H9 (cell line): ENCODE data around the gene LRP10. TPM values are rescaled to one million over a fixed set of nuclear protein-coding genes. Genes with fewer than 3 reads are reported as not detected.
A peak's percentile ranks its signal among the peaks of the same experiment; 100 is the strongest.

ENCODE experiments used
- DNase-seq: peaks from one replicate; pipeline ENCODE4 v3.0.0-alpha.2; 2017
- H2AFZ ChIP-seq: one replicate; pipeline ENCODE4 v1.6.1; 2013; ENCODE audit warnings: mild to moderate bottlenecking, low read length, control low read depth, moderate library complexity
- H2AK5ac ChIP-seq: 2 replicates; pipeline ENCODE4 v1.6.1; 2013; ENCODE audit warnings: low read length, control low read depth, mixed read lengths; ENCODE audit not compliant: insufficient read length
- H2BK120ac ChIP-seq: one replicate; pipeline ENCODE4 v1.6.1; 2013; ENCODE audit warnings: low read depth, mild to moderate bottlenecking, low read length, control low read depth, inconsistent platforms; ENCODE audit not compliant: poor library complexity, severe bottlenecking
- H2BK12ac ChIP-seq: 2 replicates; pipeline ENCODE4 v1.6.1; 2013; ENCODE audit warnings: low read length, control low read depth, mixed read lengths, low read depth; ENCODE audit not compliant: insufficient read length
- H2BK15ac ChIP-seq: 2 replicates; pipeline ENCODE4 v1.6.1; 2013; ENCODE audit warnings: low read depth, low read length, control low read depth
- H2BK20ac ChIP-seq: one replicate; pipeline ENCODE4 v1.6.1; 2013; ENCODE audit warnings: low read depth, mild to moderate bottlenecking, low read length, control low read depth, inconsistent platforms; ENCODE audit not compliant: poor library complexity, severe bottlenecking
- H2BK5ac ChIP-seq: 2 replicates; pipeline ENCODE4 v1.6.1; 2013; ENCODE audit warnings: low read length, control low read depth, mixed read lengths; ENCODE audit not compliant: insufficient read length
- H3K14ac ChIP-seq: 2 replicates; pipeline ENCODE4 v1.6.1; 2013; ENCODE audit warnings: low read length, control low read depth; ENCODE audit not compliant: insufficient read depth
- H3K18ac ChIP-seq: 2 replicates; pipeline ENCODE4 v1.6.1; 2013; ENCODE audit warnings: low read depth, mild to moderate bottlenecking, mixed read lengths, low read length, control low read depth; ENCODE audit not compliant: insufficient read length
- H3K23ac ChIP-seq: 2 replicates; pipeline ENCODE4 v1.6.1; 2013; ENCODE audit warnings: low read length, control low read depth, mixed read lengths, low read depth; ENCODE audit not compliant: insufficient read length
- H3K23me2 ChIP-seq: 2 replicates; pipeline ENCODE4 v1.6.1; 2013; ENCODE audit warnings: low read depth, mild to moderate bottlenecking, mixed read lengths, low read length, control low read depth; ENCODE audit not compliant: insufficient read length, poor library complexity, severe bottlenecking
- H3K27ac ChIP-seq: 2 replicates; pipeline ENCODE4 v1.5.1; 2013; ENCODE audit warnings: low read length, control low read depth, mixed read lengths, low read depth; ENCODE audit not compliant: insufficient read length
- H3K27me3 ChIP-seq: 2 replicates; pipeline ENCODE4 v1.6.1; 2013; ENCODE audit warnings: low read length, control low read depth, inconsistent platforms; ENCODE audit not compliant: insufficient read depth
- H3K4ac ChIP-seq: 2 replicates; pipeline ENCODE4 v1.6.1; 2013; ENCODE audit warnings: low read depth, mild to moderate bottlenecking, control low read depth, inconsistent platforms, low read length, moderate library complexity
- H3K4me1 ChIP-seq: 2 replicates; pipeline ENCODE4 v1.6.1; 2013; ENCODE audit warnings: low read length, control low read depth, inconsistent platforms; ENCODE audit not compliant: insufficient read depth
- H3K4me2 ChIP-seq: 2 replicates; pipeline ENCODE4 v1.6.1; 2013; ENCODE audit warnings: low read length, control low read depth, mixed read lengths; ENCODE audit not compliant: insufficient read length, insufficient read depth
- H3K56ac ChIP-seq: 2 replicates; pipeline ENCODE4 v1.6.1; 2013; ENCODE audit warnings: low read depth, mild to moderate bottlenecking, mixed read lengths, low read length, control low read depth; ENCODE audit not compliant: insufficient read length
- H3K79me1 ChIP-seq: 2 replicates; pipeline ENCODE4 v1.6.1; 2013; ENCODE audit warnings: low read depth, mild to moderate bottlenecking, moderate library complexity, low read length, control low read depth, inconsistent platforms; ENCODE audit not compliant: insufficient read depth, poor library complexity, severe bottlenecking
- H3K79me2 ChIP-seq: 2 replicates; pipeline ENCODE4 v1.6.1; 2013; ENCODE audit warnings: low read length, control low read depth, inconsistent platforms; ENCODE audit not compliant: insufficient read depth
- H3K9ac ChIP-seq: 2 replicates; pipeline ENCODE4 v1.6.1; 2013; ENCODE audit warnings: low read length, control low read depth, mixed read lengths; ENCODE audit not compliant: insufficient read length; ENCODE audit errors: extremely low read depth
- H3K9me3 ChIP-seq: one replicate; pipeline ENCODE4 v1.6.1; 2013; ENCODE audit warnings: low read depth, low read length, inconsistent platforms; ENCODE audit not compliant: control insufficient read depth
- H3T11ph ChIP-seq: one replicate; pipeline ENCODE4 v1.6.1; 2013; ENCODE audit warnings: mild to moderate bottlenecking, low read length, control low read depth, inconsistent platforms
- H4K20me1 ChIP-seq: one replicate; pipeline ENCODE4 v1.6.1; 2013; ENCODE audit not compliant: control insufficient read depth, insufficient read length, insufficient read depth
- H4K5ac ChIP-seq: 2 replicates; pipeline ENCODE4 v1.6.1; 2013; ENCODE audit warnings: low read depth, mild to moderate bottlenecking, mixed read lengths, low read length, control low read depth; ENCODE audit not compliant: insufficient read length
- H4K8ac ChIP-seq: replicated peaks from 2 replicates; pipeline ENCODE4 v1.6.1; 2013; ENCODE audit warnings: low read length, control low read depth, mixed read lengths, low read depth; ENCODE audit not compliant: insufficient read length
- H4K91ac ChIP-seq: 2 replicates; pipeline ENCODE4 v1.6.1; 2013; ENCODE audit warnings: low read depth, mild to moderate bottlenecking, moderate library complexity, mixed read lengths, low read length, control low read depth; ENCODE audit not compliant: insufficient read length
- H3K27ac Mint-ChIP-seq, 3 experiments: 2 replicates in 2 of 3; 3 replicates in 1 of 3; pipeline ENCODE4 v1.8.0; 2020 to 2021; ENCODE audit warnings: mixed read lengths in 3 of 3, mild to moderate bottlenecking in 1 of 3, moderate library complexity in 1 of 3
- H3K27me3 Mint-ChIP-seq: 2 replicates; pipeline ENCODE4 v1.8.0; 2021; ENCODE audit warnings: low read depth, mild to moderate bottlenecking, moderate library complexity, mixed read lengths
- H3K36me3 Mint-ChIP-seq, 3 experiments: 2 replicates in 2 of 3; 3 replicates in 1 of 3; pipeline ENCODE4 v1.8.0; 2020 to 2021; ENCODE audit warnings: low read depth in 3 of 3, mixed read lengths in 3 of 3; ENCODE audit not compliant: insufficient read depth in 1 of 3
- H3K4me1 Mint-ChIP-seq, 2 experiments: 2 replicates each; pipeline ENCODE4 v1.8.0; 2020; ENCODE audit warnings: mixed read lengths in 2 of 2
- H3K4me3 Mint-ChIP-seq, 2 experiments: 2 replicates in 1 of 2; 3 replicates in 1 of 2; pipeline ENCODE4 v1.8.0; 2020 to 2021; ENCODE audit warnings: mild to moderate bottlenecking in 2 of 2, mixed read lengths in 2 of 2, moderate library complexity in 1 of 2
- H3K9me3 Mint-ChIP-seq, 2 experiments: 2 replicates in 1 of 2; 3 replicates in 1 of 2; pipeline ENCODE4 v1.8.0; 2020; ENCODE audit warnings: mild to moderate bottlenecking in 2 of 2, mixed read lengths in 2 of 2, moderate library complexity in 1 of 2
- CTCF ChIP-seq: fragments of 200-600 bp; sonication (generic); conservative IDR thresholded peaks from 3 replicates; pipeline ENCODE4 v1.8.0; 2021; ENCODE audit warnings: antibody characterized with exemption, mild to moderate bottlenecking
- WGBS: extraction: QIAGEN DNeasy Blood & Tissue Kit; methylation state at CpG from one replicate; pipeline ENCODE4 v1.1.7; 2013; ENCODE audit warnings: missing lambda C conversion rate, low lambda C conversion rate, mixed read lengths; ENCODE audit not compliant: insufficient read length; ENCODE audit errors: extremely low coverage; 5-methylcytosine and 5-hydroxymethylcytosine counted together
- total RNA-seq: library from RNA; stranded (reverse); gene quantifications from 2 replicates; pipeline ENCODE4 v1.2.1, GENCODE V29; 2021

LRP10 gene
- total RNA-seq, 1 experiment from 2014 or later: 13.3 TPM

GRCh38 chr14:22837750-22838538 lies 33.6 kb upstream of the LRP10 start:
- H3K56ac ChIP-seq: no peak overlapping the region
- no peak overlapping the region for H4K8ac ChIP-seq
- H4K91ac ChIP-seq: no peak overlapping the region
- Mint-ChIP-seq H3K27me3 (no peaks in the 10 kb centered on the region), H3K36me3 (peaks cover 17 to 47% (median 31%) of the 10 kb centered on the region in 3 experiments; a peak in 6 of 7 replicates), H3K27ac (peak overlapping the region; percentile 24 to 90 (median 87); a peak in 2 of 7 replicates), H3K9me3 (no peaks in the 10 kb centered on the region), H3K4me1 (peaks cover 28 to 32% of the 10 kb centered on the region in 2 experiments), H3K4me3 (peak overlapping the region; percentile 95 to 99)
- H3T11ph ChIP-seq: no peak overlapping the region
- H2BK5ac ChIP-seq: no peak overlapping the region
- no peaks in the 10 kb centered on the region for H3K9me3 ChIP-seq
- H3K79me1 ChIP-seq: no peaks in the 10 kb centered on the region
- no peak overlapping the region for H3K27ac ChIP-seq
- no peak for TF ChIP-seq CTCF
- no peaks in the 10 kb centered on the region; the same call in 1 of the 2 replicates for H3K79me2 ChIP-seq
- no peaks in the 10 kb centered on the region for H4K20me1 ChIP-seq
- WGBS: no CpG with 5 or more reads among the region's 25 CpGs
- H2BK15ac ChIP-seq: no peak overlapping the region
- no peak overlapping the region for H2BK120ac ChIP-seq
- no peak overlapping the region for H4K5ac ChIP-seq
- no peak overlapping the region for H3K18ac ChIP-seq
- H3K9ac ChIP-seq: peak overlapping the region; percentile 87
- H2AK5ac ChIP-seq: no peak overlapping the region
- H3K4me1 ChIP-seq: peaks cover 9% of the 10 kb centered on the region; the same call in 1 of the 2 replicates
- H2BK12ac ChIP-seq: no peak overlapping the region
- no peak overlapping the region for H2BK20ac ChIP-seq
- H3K23me2 ChIP-seq: peaks cover 14% of the 10 kb centered on the region
- H3K4me2 ChIP-seq: peak overlapping the region; percentile 81
- H3K14ac ChIP-seq: peak overlapping the region; percentile 16; the same call in 1 of the 2 replicates
- H2AFZ ChIP-seq: no peak overlapping the region
- H3K4ac ChIP-seq: no peak overlapping the region
- DNase-seq: no peak
- no peaks in the 10 kb centered on the region for H3K27me3 ChIP-seq
- H3K23ac ChIP-seq: no peak overlapping the region
